ENCODE data around the gene FIP1L1.

The FIP1L1 gene

GRCh38 chr4:53481586-53481985, 104.1 kb downstream of the FIP1L1 start:
- no peak overlapping the region for H3K27ac ChIP-seq (ENCODE audit: low read depth, low read length)
- no peak overlapping the region for H3K4me2 ChIP-seq (ENCODE audit: low read length)
- H3K36me3 ChIP-seq (ENCODE audit: control insufficient read depth, low read length) = no peaks in the 10 kb centered on the region
- H3F3A ChIP-seq (ENCODE audit: control insufficient read depth, insufficient read depth) = no peaks in the 10 kb centered on the region
- H4K20me1 ChIP-seq (ENCODE audit: control insufficient read depth, insufficient read depth, low read depth, low read length) = no peaks in the 10 kb centered on the region
- H3K9me2 ChIP-seq (replicated peaks; ENCODE audit: control insufficient read depth, low read length) = no peaks in the 10 kb centered on the region
- H3K9me3 ChIP-seq (ENCODE audit: control insufficient read depth, insufficient read depth, low read length) = no peaks in the 10 kb centered on the region
- H3K4me3 ChIP-seq (ENCODE audit: low read length) = no peak overlapping the region
- H3K4me1 ChIP-seq (ENCODE audit: control insufficient read depth, low read length) = no peaks in the 10 kb centered on the region
- no peaks in the 10 kb centered on the region for H3K79me2 ChIP-seq (ENCODE audit: control insufficient read depth, low read length)
- TF ChIP-seq EZH2phosphoT487 (IDR thresholded peaks at IDR 0.05; ENCODE audit: borderline replicate concordance, low read length) (no peak), CTCF (IDR thresholded peaks at IDR 0.05; ENCODE audit: low read depth, low read length, poor library complexity, severe bottlenecking) (no peak)
- H3K27me3 ChIP-seq (ENCODE audit: control insufficient read depth, low read length) = peaks cover 21% of the 10 kb centered on the region

- no peaks in the 10 kb centered on the region for H3K79me2 ChIP-seq (ENCODE audit: control insufficient read depth, low read length)
- no peaks in the 10 kb centered on the region for H3K9me3 ChIP-seq (ENCODE audit: control insufficient read depth, insufficient read depth, low read length)
- H3F3A ChIP-seq (ENCODE audit: control insufficient read depth, insufficient read depth) = no peaks in the 10 kb centered on the region
- TF ChIP-seq CTCF (IDR thresholded peaks at IDR 0.05; ENCODE audit: low read depth, low read length, poor library complexity, severe bottlenecking) (no peak), EZH2phosphoT487 (IDR thresholded peaks at IDR 0.05; ENCODE audit: borderline replicate concordance, low read length) (no peak)
- H3K4me1 ChIP-seq (ENCODE audit: control insufficient read depth, low read length) = no peaks in the 10 kb centered on the region
- peaks cover 25% of the 10 kb centered on the region for H3K27me3 ChIP-seq (ENCODE audit: control insufficient read depth, low read length)
- no peaks in the 10 kb centered on the region for H3K9me2 ChIP-seq (replicated peaks; ENCODE audit: control insufficient read depth, low read length)
- no peaks in the 10 kb centered on the region for H4K20me1 ChIP-seq (ENCODE audit: control insufficient read depth, insufficient read depth, low read depth, low read length)
- H3K4me3 ChIP-seq (ENCODE audit: low read length) = no peak overlapping the region
- H3K36me3 ChIP-seq (ENCODE audit: control insufficient read depth, low read length) = no peaks in the 10 kb centered on the region
- no peak overlapping the region for H3K27ac ChIP-seq (ENCODE audit: low read depth, low read length)
- H3K4me2 ChIP-seq (ENCODE audit: low read length) = no peak overlapping the region
Measured at GRCh38 chr4:53483250-53483649, 105.8 kb downstream of the FIP1L1 start.

- TF ChIP-seq CTCF (IDR thresholded peaks at IDR 0.05; ENCODE audit: low read depth, low read length, poor library complexity, severe bottlenecking) (no peak), EZH2phosphoT487 (IDR thresholded peaks at IDR 0.05; ENCODE audit: borderline replicate concordance, low read length) (no peak)
- H3F3A ChIP-seq (ENCODE audit: control insufficient read depth, insufficient read depth) = no peaks in the 10 kb centered on the region
- no peak overlapping the region for H3K27ac ChIP-seq (ENCODE audit: low read depth, low read length)
- H3K27me3 ChIP-seq (ENCODE audit: control insufficient read depth, low read length) = peaks cover 30% of the 10 kb centered on the region
- no peaks in the 10 kb centered on the region for H3K4me1 ChIP-seq (ENCODE audit: control insufficient read depth, low read length)
- H4K20me1 ChIP-seq (ENCODE audit: control insufficient read depth, insufficient read depth, low read depth, low read length) = no peaks in the 10 kb centered on the region
- H3K9me2 ChIP-seq (replicated peaks; ENCODE audit: control insufficient read depth, low read length) = no peaks in the 10 kb centered on the region
- H3K4me2 ChIP-seq (ENCODE audit: low read length) = no peak overlapping the region
- H3K9me3 ChIP-seq (ENCODE audit: control insufficient read depth, insufficient read depth, low read length) = no peaks in the 10 kb centered on the region
- H3K79me2 ChIP-seq (ENCODE audit: control insufficient read depth, low read length) = no peaks in the 10 kb centered on the region
- H3K36me3 ChIP-seq (ENCODE audit: control insufficient read depth, low read length) = no peaks in the 10 kb centered on the region
- H3K4me3 ChIP-seq (ENCODE audit: low read length) = no peak overlapping the region
Measured at GRCh38 chr4:53484911-53485657, 107.6 kb downstream of the FIP1L1 start.
